Neural cell (in vitro differentiated cells): ENCODE measurements around the gene OSBP2. TPM values are rescaled to one million over a fixed set of nuclear protein-coding genes. Genes with fewer than 3 reads are reported as not detected.

Experiments used
- H2AFZ ChIP-seq: fragments of 200-600, 300-800 bp; sonication (generic), shearing (Covaris generic); 2 replicates; pipeline ENCODE4 v1.6.0; 2014; ENCODE audit warnings: low read depth, mild to moderate bottlenecking, antibody characterized with exemption, low read length, moderate library complexity
- H3F3A ChIP-seq: fragments of 200-600 bp; shearing (Covaris generic); 2 replicates; pipeline ENCODE4 v1.6.1; 2016; ENCODE audit warnings: mild to moderate bottlenecking, moderate library complexity, mixed read lengths, antibody characterized with exemption, low read length; ENCODE audit not compliant: insufficient read depth, poor library complexity, severe bottlenecking
- H3K27ac ChIP-seq: fragments of 200-600, 300-800 bp; sonication (generic), shearing (Covaris generic); 2 replicates; pipeline ENCODE4 v1.5.1; 2014; ENCODE audit warnings: mild to moderate bottlenecking, low read length, moderate library complexity
- H3K27me3 ChIP-seq: fragments of 300-800, 200-600 bp; sonication (generic), shearing (Covaris generic); 2 replicates; pipeline ENCODE4 v1.6.0; 2014; ENCODE audit warnings: mild to moderate bottlenecking, low read depth, low read length, moderate library complexity; ENCODE audit not compliant: insufficient read depth
- H3K36me3 ChIP-seq: fragments of 300-800, 200-600 bp; sonication (generic), shearing (Covaris generic); 2 replicates; pipeline ENCODE4 v1.5.1; 2014; ENCODE audit warnings: mild to moderate bottlenecking, antibody characterized with exemption, low read length, moderate library complexity; ENCODE audit not compliant: insufficient read depth
- H3K4me2 ChIP-seq: fragments of 300-800, 200-600 bp; sonication (generic), shearing (Covaris generic); 2 replicates; pipeline ENCODE4 v1.6.0; 2014; ENCODE audit warnings: mild to moderate bottlenecking, low read length
- H3K4me3 ChIP-seq: fragments of 300-800, 200-600 bp; sonication (generic), shearing (Covaris generic); 2 replicates; pipeline ENCODE4 v1.5.1; 2014; ENCODE audit warnings: mild to moderate bottlenecking, low read length, moderate library complexity
- H3K79me2 ChIP-seq: fragments of 200-600 bp; shearing (Covaris generic); replicated peaks from 2 replicates; pipeline ENCODE4 v1.6.0; 2014; ENCODE audit warnings: mild to moderate bottlenecking, low read length, moderate library complexity; ENCODE audit not compliant: insufficient read depth
- H3K9ac ChIP-seq: fragments of 300-800, 200-600 bp; sonication (generic), shearing (Covaris generic); 2 replicates; pipeline ENCODE4 v1.6.1; 2016; ENCODE audit warnings: mild to moderate bottlenecking, low read length, mixed read lengths
- H3K9me2 ChIP-seq: fragments of 200-600 bp; shearing (Covaris generic); 2 replicates; pipeline ENCODE4 v1.6.1; 2016; ENCODE audit warnings: mild to moderate bottlenecking, low read length, mixed read lengths; ENCODE audit not compliant: insufficient read depth
- H3K9me3 ChIP-seq: fragments of 200-600, 300-800 bp; sonication (generic), shearing (Covaris generic); 2 replicates; pipeline ENCODE4 v1.6.1; 2016; ENCODE audit warnings: mild to moderate bottlenecking, mixed run types, low read length, moderate library complexity, mixed read lengths
- H4K20me1 ChIP-seq: fragments of 200-600 bp; shearing (Covaris generic); 2 replicates; pipeline ENCODE4 v1.6.1; 2016; ENCODE audit warnings: mild to moderate bottlenecking, mixed run types; ENCODE audit not compliant: insufficient read depth
- CTCF ChIP-seq: fragments of 450-650 bp; IDR thresholded peaks from 2 replicates; pipeline ENCODE4 v1.5.1; 2014; ENCODE audit warnings: antibody characterized with exemption, mild to moderate bottlenecking, moderate library complexity; ENCODE audit not compliant: poor library complexity, severe bottlenecking
- EP300 ChIP-seq: fragments of 450-650 bp; conservative IDR thresholded peaks from 2 replicates; pipeline ENCODE4 v1.6.1; 2014; ENCODE audit warnings: antibody characterized with exemption, mild to moderate bottlenecking, moderate library complexity; ENCODE audit not compliant: poor library complexity, severe bottlenecking
- EZH2 ChIP-seq: fragments of 200-600, 300-800 bp; shearing (Covaris generic), sonication (generic); IDR thresholded peaks from 2 replicates; pipeline ENCODE4 v1.6.1; 2014; ENCODE audit warnings: antibody characterized with exemption, low read length, borderline replicate concordance, mild to moderate bottlenecking; ENCODE audit not compliant: insufficient read depth, poor library complexity, severe bottlenecking
- MXI1 ChIP-seq: fragments of 450-650 bp; conservative IDR thresholded peaks from 2 replicates; pipeline ENCODE4 v1.6.1; 2014; ENCODE audit warnings: antibody characterized with exemption, mild to moderate bottlenecking; ENCODE audit not compliant: poor library complexity, severe bottlenecking
- POLR2AphosphoS5 ChIP-seq: IDR thresholded peaks from 2 replicates; pipeline ENCODE4 v1.6.1; 2012
- RAD21 ChIP-seq: fragments of 450-650 bp; conservative IDR thresholded peaks from 2 replicates; pipeline ENCODE4 v1.6.1; 2014; ENCODE audit warnings: antibody characterized with exemption, mild to moderate bottlenecking, moderate library complexity
- REST ChIP-seq: IDR thresholded peaks from 2 replicates; pipeline ENCODE4 v1.6.1; 2012; ENCODE audit warnings: borderline replicate concordance
- SMC3 ChIP-seq: fragments of 450-650 bp; conservative IDR thresholded peaks from 2 replicates; pipeline ENCODE4 v1.6.1; 2014; ENCODE audit warnings: antibody characterized with exemption, mild to moderate bottlenecking, moderate library complexity; ENCODE audit not compliant: poor library complexity
- TAF1 ChIP-seq: IDR thresholded peaks from 2 replicates; pipeline ENCODE4 v1.6.1; 2012; ENCODE audit warnings: low read depth
- polyA plus RNA-seq: library from polyadenylated mRNA; depleted of rRNA; stranded (reverse); fragments of >200 nt; gene quantifications from 2 replicates; pipeline ENCODE4 v1.2.3, GENCODE V29; 2014

The OSBP2 gene
- polyA plus RNA-seq, 1 donor from 2014 or later = 8.7 TPM

GRCh38 chr22:30941363-30941740 is 246.7 kb downstream of the OSBP2 start:
- H3K36me3 ChIP-seq = peaks cover 27% of the 10 kb centered on the region

DNA sequence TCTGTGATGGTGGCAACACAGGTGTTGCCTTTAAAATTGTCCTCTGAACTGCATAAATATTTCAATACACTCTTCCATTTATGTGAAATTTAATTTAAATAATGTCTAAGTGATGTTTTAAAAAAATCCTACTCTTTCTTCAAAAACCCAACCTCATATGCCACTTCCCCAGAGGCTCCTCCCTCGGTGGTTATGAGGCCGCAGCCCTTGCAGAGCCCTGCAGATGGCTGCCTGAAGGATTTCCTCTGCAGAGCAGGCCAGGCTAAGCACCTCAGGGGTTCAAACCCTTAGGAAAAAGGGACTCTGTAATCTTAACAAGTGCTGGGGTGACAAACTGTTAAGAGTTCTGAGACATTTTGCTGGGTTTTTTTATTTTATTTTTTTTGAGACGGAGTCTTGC is 248.7 kb downstream of the OSBP2 start:
- no peaks in the 10 kb centered on the region for H3K9me3 ChIP-seq
- no peak overlapping the region for H3K27ac ChIP-seq
- H3K4me2 ChIP-seq = no peak overlapping the region
- H3K4me3 ChIP-seq = no peak overlapping the region
- TF ChIP-seq RAD21 (no peak), EZH2 (no peak), CTCF (no peak), POLR2AphosphoS5 (no peak), TAF1 (no peak)
- H3K9ac ChIP-seq = no peak overlapping the region
- no peaks in the 10 kb centered on the region for H3K27me3 ChIP-seq
- H3K79me2 ChIP-seq = no peaks in the 10 kb centered on the region
- H2AFZ ChIP-seq = no peak overlapping the region
- no peaks in the 10 kb centered on the region for H3K9me2 ChIP-seq
- peaks cover 26% of the 10 kb centered on the region for H3K36me3 ChIP-seq
- H4K20me1 ChIP-seq = peaks cover 5% of the 10 kb centered on the region
- H3F3A ChIP-seq = no peaks in the 10 kb centered on the region

More at GRCh38 chr22:30941363-30941740, 246.7 kb downstream of the OSBP2 start:
- Histone ChIP-seq H3F3A (no peaks in the 10 kb centered on the region), H3K79me2 (no peaks in the 10 kb centered on the region), H3K9ac (no peak overlapping the region), H2AFZ (no peak overlapping the region), H3K4me2 (no peak overlapping the region), H4K20me1 (peaks cover 2% of the 10 kb centered on the region), H3K27me3 (no peaks in the 10 kb centered on the region), H3K27ac (no peak overlapping the region), H3K9me2 (no peaks in the 10 kb centered on the region), H3K4me3 (no peak overlapping the region), H3K9me3 (no peaks in the 10 kb centered on the region)
- TF ChIP-seq MXI1 = no peak
- TF ChIP-seq SMC3 = no peak
- TF ChIP-seq RAD21 = no peak
- no peak for TF ChIP-seq TAF1
- TF ChIP-seq EP300 = no peak
- no peak for TF ChIP-seq POLR2AphosphoS5
- TF ChIP-seq CTCF = no peak
- TF ChIP-seq EZH2 = no peak
- TF ChIP-seq REST = no peak
